Esophagus mucosa (tissue), 1 donor: ENCODE measurements around the gene KSR1. TPM values are rescaled to one million over a fixed set of nuclear protein-coding genes. Genes with fewer than 3 reads are reported as not detected.

Experiments used
- ATAC-seq: fragments of 200-7000 bp; cut with Tn5 transposase; one replicate; pipeline ENCODE4 v1.9.1; 2020
- total RNA-seq: library from RNA; stranded (reverse); gene quantifications from one replicate; pipeline ENCODE4 v1.2.4, GENCODE V29; 2023
- donor health status: DM: yes; HTN: yes; CAD: no.

The KSR1 gene
- total RNA-seq, 1 donor from 2014 or later: 31.0 TPM

DNA sequence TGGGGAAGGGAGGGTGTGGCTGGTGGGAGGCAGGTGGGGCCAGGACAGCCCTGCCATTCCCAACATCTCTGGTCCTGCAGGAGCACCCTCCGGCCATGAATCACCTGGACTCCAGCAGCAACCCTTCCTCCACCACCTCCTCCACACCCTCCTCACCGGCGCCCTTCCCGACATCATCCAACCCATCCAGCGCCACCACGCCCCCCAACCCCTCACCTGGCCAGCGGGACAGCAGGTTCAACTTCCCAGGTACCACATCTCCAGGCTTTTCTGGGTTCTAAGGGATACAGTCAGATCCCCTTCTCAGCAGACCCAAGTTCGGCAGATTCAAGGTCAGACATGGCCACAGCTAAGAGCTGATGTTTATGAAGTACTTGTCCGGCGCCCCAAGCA lies 140.9 kb downstream of the KSR1 start:
- ATAC-seq: no peak

DNA sequence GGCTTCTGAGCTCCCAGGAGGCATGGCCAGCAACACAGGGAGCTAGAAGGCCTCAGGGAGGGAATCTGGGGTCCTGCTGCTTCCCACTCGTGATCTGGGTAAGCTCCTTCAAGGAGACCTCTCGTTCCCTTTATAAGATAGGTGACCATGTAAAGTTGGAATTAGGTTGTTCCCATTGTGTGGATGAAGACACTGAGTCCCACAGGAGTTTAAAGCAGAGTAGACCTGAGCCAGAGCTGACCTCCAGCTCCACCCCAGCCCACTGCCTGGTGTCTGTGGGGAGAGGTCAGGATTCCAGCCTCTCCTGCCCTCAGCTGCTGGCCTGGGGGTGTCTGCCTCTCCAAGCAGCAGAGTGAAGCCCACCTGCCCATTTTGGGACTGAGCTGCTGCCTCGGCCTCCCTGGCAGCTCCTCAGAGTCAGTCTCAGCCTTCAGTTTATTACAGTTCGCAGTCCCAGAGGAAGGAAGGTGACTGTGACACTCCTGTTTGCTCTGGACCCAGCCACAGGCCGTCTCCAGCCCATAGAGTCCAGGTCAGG lies 141.6 kb downstream of the KSR1 start:
- no peak for ATAC-seq

DNA sequence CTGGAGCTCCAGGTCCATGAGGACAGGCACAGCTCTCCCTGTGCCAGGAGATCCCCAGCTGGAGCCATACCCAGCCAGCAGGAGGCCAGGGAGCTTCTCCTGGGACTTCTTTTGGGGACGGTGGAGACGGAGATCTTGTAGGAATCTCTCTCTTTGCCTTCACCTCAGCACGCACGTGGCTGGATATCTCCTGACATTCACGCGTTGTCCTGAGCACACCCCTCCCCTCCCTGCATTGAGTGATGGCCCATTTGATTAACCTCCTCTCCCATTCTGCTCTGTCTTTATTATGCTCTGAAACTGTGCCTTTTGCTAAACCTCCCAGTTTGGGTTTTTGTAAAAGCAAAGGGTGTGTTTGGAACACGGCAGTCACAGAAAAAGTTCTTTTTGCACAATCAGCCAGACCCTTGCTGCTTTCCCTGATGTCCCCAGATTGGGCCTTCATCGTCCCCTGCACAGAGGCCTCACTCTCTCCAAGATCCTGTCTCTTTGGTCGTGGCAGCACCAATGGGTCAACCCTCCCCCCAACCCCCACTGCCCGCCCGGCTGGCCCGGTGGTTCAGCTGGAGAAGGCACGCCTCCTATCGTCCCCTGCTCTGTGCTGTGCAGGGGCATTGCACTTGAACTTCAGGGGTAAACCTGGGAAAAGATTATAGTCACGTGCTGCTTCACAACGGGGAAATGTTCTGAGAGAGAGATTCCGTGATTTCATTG lies 142.2 kb downstream of the KSR1 start:
- no peak for ATAC-seq

- ATAC-seq: no peak
Measured at GRCh38 chr17:27600471-27600870, 144.2 kb downstream of the KSR1 start.

GRCh38 chr17:27601069-27601974 lies 145.1 kb downstream of the KSR1 start:
- peak; percentile 85 for ATAC-seq

- ATAC-seq: no peak
Measured at GRCh38 chr17:27601975-27602302, 145.7 kb downstream of the KSR1 start.

DNA sequence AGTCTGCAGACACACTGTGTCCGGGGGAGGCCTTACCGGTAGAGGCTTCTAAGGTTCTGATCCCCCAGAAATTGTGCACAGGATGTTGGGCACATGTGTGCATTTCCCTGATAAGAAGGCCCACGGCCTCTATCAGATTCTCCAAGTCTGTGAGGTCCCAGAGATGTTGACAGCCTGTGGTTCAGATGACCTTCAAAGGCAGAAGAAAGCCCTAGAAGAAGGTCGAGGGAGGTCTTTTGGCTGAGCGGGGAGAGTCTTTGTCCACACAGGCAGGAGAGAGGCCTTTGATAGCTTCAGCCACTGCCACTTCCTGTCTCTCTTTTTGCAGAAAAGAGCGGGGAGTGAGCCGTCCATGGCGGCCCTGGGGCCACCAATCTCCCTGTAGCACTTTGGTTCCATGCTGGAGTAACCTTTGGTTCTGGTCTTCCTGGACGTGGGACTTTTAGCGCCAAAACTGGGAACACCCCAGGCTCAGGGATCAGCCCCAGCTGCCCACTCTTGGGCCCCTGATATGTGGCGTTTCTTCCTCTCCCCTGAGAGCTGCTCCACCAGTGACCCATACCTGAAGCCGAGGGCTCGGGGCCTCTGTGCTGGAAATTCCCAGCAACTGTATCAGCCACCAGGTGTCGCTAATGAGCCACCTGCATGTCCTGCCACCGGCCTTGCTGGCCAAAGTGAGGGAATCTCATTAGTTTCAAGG lies 146.6 kb downstream of the KSR1 start:
- peak; percentile 34 for ATAC-seq

DNA sequence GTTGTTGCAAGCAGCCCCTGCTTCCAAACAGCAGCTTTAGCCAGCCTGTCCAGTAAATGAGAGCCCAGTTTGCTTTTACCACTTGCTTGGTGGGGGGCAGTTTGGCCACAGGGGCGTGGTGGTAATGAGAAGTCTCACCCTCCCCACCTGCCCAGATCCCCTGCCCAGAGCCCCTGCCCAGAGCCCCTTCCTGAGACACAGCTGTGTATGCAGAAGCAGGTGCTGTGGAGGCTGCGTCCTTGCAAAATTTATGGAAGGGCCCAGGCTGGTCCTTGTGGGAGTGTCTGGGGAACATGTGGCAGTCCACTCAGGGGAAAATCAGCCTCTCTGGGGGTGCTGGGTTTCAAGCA lies 147.1 kb downstream of the KSR1 start:
- ATAC-seq: no peak

DNA sequence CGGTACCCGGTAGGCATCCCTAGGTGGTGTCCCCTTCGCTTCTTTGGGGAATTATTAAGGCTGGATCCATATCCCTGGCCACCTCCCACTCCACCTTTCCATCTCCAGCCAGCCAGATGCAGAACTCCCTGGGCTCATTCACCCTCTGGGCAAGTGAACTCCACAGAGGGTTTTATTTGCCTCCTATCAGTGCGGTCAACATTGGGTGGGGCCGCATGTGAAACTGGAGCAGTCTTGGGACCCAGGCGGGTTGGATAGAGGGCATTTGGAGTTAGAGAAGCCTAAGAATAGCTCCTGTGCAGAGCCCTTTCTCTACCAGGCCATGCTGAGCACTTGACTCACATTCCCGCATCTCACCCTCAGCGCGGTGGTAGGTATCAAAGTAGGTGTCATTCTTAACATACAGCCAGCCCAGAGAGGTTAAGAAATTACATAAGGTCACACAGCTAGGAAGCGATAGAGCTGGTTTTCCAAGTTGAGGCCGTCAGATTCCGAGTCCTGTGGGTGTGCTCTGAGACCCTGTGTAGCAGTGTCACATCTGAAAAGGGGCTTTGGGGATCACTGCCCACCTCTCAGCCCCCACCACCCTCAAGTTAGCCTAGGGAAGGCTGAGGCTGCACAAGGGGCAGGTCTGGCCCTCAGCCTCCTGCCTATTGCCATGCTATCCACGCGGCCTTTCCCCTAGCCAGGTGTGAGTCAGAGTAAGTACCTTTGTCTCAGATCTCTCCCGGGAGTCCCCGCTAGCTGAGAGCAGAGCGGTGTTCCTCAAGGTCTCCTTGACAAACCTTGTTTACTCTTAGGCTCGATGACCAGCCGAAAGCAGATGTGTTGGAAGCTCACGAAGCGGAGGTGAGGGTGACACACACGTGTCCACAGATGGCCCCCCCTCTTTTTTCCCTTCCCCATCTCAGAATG lies 147.9 kb downstream of the KSR1 start:
- no peak for ATAC-seq

- ATAC-seq: no peak
Measured at GRCh38 chr17:27605409-27605808, 149.2 kb downstream of the KSR1 start.

- no peak for ATAC-seq
Measured at GRCh38 chr17:27607521-27608091, 151.4 kb downstream of the KSR1 start.

DNA sequence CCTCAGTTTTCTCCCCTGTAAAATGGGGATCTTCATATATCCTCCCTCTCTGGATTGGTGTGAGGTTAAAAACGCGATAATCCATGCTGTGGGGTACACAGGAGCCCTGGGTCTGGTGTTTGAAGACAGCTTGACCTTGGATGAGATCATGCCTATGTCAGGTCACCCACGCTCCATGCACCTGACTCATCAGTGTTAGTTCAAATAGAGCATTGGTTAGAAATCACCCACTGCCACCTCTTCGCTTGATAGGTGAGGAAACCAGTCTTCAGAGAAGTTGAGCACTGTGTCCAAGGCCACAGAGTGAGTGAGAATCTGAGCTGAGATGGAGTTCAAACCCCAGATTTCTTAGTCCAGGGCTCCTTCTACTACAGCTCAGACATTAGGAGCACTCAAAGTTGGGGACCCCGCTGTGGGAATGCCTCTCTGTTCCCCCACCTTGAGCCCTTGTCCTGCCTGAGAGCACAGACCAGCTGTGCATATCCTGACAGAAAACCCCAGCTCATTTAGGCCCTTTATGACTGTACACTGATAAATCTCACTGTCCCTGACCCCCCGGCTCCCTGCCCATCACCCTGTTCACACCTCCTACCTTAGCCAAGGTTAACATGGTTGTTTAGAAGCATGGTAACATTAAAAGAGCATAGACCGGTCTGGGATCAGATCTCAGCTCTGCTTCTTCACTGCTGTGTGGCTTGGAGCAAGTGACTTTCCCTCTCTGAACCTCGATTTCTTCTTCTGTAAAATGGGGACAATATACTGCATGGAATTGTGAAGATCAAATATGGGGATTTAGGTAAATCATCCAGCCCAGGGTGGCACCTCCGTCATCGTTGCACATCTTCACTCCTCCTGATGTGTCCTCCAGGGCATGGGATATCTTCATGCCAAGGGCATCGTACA lies 152.3 kb downstream of the KSR1 start:
- peak; percentile 43 for ATAC-seq

DNA sequence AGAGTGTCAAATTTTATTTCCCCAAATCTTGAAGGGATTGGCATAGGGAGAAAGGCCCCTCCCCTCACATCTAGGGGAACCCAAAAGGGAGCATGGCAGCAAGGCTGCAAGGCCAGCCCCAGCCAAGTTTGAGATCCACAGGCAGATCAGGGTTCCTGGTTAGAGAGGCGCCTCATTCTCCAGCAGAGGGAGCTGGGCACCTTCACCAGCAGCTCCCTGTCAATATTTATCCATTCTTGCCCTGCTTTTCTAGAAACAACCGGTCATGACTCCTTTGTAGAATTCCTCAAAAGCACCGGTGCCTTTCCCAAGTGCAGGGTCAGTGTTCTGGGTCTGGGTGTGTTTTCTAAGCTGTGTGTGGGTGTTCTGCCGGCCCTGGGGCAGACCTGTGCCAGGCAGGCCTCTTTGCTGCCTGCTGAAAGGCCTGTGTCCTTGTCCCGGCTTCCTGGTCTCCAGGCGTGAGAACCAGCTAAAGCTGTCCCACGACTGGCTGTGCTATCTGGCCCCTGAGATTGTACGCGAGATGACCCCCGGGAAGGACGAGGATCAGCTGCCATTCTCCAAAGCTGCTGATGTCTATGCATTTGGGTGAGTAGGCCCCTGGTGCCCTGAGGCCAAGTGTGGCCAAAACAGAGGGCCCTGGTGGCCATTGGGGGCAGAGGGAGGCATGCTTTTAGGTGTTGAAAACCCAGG lies 153.5 kb downstream of the KSR1 start:
- ATAC-seq: peak; percentile 43

- ATAC-seq: no peak
Measured at GRCh38 chr17:27610304-27610677, 154.0 kb downstream of the KSR1 start.

GRCh38 chr17:27612160-27612770 lies 156.0 kb downstream of the KSR1 start:
- ATAC-seq: no peak

DNA sequence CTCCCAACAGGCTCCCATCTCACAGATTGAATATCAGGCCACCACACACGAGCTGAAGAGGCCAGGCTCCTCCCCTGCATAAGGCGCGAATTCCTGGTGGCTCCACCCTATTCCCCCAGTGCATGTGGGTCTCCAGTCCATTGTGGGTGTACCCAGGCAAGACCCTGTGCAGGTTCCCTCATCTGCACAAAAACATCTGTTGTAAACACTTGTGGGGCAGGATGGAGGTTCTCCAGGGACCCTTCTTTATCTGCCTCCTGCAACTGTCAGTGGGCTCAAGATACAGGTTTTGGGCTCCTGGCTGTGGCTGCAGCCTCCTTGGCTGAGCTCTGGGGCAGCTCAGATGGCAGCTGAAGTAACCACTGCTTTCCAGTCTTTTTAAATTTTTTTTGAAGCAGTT lies 157.2 kb downstream of the KSR1 start:
- ATAC-seq: no peak

DNA sequence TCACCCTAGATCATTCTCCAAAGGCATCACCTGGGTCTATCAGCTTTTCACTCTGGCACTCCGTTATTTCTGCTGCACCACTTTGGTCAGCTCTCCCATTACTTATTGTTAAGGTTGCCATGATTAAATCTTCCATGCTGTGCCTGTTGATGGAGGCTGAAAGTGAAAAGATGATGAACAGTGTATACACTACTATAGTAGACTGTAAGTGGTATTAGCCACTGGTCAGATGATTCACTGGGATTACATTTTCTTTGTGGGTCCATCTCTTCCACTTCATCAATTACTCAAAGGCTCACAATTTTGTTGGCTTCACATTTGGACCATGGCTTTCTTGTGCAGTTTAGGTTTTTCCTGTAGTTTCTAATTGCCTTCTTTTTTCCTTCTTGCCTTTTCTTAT lies 158.9 kb downstream of the KSR1 start:
- no peak for ATAC-seq

GRCh38 chr17:27616414-27616813 lies 160.2 kb downstream of the KSR1 start:
- no peak for ATAC-seq

- ATAC-seq: no peak
Measured at GRCh38 chr17:27618417-27618816, 162.2 kb downstream of the KSR1 start.

- ATAC-seq: no peak
Measured at GRCh38 chr17:27620721-27621120, 164.5 kb downstream of the KSR1 start.
